ENCODE data around the gene TRHDE.

The TRHDE gene, protein sequence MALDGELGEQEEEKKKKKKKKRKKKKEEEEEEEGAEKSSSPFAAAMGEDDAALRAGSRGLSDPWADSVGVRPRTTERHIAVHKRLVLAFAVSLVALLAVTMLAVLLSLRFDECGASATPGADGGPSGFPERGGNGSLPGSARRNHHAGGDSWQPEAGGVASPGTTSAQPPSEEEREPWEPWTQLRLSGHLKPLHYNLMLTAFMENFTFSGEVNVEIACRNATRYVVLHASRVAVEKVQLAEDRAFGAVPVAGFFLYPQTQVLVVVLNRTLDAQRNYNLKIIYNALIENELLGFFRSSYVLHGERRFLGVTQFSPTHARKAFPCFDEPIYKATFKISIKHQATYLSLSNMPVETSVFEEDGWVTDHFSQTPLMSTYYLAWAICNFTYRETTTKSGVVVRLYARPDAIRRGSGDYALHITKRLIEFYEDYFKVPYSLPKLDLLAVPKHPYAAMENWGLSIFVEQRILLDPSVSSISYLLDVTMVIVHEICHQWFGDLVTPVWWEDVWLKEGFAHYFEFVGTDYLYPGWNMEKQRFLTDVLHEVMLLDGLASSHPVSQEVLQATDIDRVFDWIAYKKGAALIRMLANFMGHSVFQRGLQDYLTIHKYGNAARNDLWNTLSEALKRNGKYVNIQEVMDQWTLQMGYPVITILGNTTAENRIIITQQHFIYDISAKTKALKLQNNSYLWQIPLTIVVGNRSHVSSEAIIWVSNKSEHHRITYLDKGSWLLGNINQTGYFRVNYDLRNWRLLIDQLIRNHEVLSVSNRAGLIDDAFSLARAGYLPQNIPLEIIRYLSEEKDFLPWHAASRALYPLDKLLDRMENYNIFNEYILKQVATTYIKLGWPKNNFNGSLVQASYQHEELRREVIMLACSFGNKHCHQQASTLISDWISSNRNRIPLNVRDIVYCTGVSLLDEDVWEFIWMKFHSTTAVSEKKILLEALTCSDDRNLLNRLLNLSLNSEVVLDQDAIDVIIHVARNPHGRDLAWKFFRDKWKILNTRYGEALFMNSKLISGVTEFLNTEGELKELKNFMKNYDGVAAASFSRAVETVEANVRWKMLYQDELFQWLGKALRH

DNA sequence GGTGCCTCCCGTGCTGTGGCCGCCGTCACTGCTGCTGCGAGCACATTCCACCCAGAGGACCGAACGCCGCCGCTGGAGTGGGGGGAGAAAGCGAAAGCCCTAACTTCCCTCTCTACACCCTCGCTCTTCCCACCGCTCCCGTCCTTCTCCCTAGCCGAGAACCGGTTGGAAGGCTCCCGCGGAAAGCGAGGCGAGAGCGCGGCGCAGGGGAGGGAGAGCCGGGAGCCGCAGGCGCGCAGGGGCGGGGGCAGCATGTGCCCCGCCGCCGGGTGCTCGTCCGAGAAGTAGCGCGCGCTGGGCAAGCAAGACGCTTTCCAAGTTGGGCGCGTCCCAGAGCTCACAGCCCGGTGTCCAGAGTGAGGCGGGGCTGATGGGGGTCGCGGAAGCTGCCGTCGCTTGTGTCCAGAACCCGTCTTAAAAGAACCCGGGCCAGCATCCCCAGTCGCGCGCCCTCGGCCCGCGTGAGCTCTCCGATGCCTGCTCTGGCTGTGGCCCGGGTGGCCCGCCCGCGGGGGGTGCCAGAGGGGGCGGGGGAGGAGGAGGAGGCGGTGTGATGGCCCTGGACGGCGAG lies at the start of gene TRHDE:
TSS of gene TRHDE (plus strand) at position 280 of the 571 bp plus-strand sequence. CDS start at position 554, 274 bp downstream.
- DNase-seq, result no peak

DNA sequence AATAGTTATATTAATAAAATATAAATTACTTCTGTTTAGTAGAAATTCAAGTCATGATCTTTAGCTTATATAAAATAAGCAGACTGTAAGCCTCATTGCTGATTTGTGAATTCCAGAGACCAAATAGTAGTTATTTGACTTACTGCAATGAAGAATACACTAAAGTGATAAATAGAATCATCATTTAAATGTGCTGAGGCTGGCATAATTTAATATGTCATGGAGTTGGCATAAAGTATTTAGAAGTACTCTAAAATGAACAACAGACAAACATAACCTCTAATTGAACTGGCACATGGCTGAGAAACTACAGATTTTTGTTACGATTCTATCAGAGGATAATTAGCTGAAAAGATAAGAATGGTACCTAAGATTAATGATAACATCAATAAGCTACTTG lies 45.7 kb upstream of the TRHDE start:
- no peak for DNase-seq

DNA sequence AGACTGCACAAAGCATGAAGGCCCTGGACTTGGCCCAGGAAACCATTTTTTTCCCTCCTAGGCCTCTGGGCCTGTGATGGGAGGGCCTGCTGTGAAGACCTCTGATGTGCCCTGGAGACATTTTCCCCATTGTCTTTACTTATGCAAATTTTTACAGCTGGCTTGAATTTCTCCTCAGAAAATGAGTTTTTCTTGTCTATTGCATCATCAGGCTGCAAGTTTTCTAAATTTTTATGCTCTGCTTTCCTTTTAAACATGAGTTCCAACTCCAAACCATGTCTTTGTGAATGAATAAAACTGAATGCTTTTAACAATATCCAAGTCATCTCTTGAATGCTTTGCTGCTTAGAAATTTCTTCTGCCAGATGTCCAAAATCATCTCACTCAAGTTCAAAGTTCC lies 43.7 kb upstream of the TRHDE start:
- no peak for DNase-seq

DNA sequence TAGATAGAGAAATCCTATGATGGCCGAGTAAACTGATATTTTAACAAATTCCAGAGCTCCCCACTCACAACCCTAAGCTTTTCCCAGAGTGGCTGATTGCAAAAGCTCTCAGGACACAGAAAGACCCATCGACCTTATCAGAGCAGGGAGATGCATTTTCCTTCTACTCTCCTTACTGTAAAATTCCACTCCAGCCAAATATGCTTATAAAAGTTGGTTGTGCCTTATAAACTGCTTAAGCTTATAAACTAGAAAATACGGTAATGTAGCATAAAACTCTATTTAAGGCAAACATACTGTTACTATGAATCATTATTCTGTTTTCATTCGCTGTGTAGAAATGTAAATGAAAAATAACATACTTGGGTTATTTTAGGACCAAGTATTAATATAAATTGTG lies 41.6 kb upstream of the TRHDE start:
- DNase-seq, result no peak

DNA sequence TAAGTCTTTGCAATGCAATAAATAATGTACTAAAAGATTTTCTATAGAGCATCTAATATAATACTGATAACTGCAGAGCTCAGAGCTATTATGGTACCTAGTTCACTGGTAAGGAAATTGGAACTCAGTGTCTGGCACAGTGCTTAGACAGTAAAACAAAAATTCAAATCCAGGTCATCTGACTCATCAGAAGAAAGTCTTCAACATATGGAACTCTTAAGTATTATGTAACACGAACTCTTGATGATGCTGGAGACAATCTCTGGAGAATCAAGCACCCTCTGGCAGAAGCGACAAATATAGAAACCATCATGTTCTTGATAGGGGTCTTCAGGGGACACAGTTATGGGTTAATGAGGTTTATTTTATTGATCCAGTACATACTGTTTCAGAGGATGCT lies 37.3 kb upstream of the TRHDE start:
- no peak for DNase-seq

DNA sequence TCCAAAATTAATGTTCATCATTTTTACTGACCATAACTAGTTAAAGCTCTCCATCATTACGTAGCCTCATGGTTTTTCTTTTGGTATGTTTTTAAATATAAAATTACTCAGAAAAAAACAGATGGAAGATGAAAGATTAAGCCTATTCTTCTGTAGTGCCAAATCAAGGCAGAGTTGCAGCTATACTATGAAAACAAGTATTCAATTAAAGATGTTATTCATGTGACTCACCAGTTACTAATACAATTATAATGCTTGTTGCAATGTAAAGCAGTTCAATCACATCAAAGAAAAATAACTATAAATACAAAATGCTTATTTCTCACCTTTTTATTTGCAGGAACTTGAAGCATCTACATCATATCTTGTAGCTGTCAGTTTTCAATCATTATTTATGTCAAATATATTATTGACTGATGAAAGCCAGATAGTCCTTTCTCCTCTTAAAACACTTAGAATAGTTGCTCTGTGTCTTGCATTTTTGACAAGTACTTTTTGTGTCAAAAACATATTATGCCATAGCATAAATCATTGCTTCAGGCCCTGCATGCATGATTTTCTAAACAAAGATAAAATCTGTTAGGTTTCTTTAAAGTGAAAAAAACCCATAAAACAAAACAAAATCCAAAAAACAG lies 36.0 kb upstream of the TRHDE start:
- no peak for DNase-seq

DNA sequence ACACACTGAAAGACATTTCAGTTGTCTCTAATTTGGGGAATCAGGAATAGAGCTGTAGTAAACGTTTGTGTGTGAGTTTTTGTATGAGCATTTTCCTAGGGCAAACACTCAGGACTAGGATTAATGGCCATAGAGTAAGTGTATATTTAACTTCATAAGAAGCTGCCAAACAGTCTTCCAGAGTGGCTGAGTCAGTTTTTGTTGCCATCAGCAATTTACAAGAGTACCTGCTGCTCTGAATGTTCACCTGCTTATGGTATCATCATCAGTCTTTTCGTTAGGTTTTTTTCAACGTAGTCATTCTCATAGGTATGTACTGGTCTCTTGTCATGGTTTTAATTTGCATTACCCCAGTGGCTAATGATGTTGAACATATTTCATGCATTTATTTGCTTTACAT lies 30.6 kb upstream of the TRHDE start:
- DNase-seq, result no peak

DNA sequence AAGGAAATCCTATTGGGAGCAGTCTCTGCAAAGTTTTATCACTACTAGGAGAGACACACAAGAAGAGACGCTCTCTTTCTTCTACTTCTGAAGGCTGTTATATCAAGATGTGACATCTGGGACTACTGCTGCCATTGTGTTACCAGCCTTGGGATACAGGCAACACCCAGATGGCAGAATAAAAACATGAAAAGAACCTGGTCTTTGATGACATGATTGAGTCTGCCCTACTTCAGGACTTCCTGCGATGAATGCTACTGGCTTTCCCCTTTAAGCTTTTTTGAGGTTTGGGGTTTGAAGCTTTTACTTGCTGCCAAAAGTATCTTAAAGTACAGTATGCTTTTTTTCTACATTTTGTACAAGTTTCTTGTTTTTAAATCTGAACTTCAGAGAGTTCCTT lies 29.2 kb upstream of the TRHDE start:
- DNase-seq, result no peak

DNA sequence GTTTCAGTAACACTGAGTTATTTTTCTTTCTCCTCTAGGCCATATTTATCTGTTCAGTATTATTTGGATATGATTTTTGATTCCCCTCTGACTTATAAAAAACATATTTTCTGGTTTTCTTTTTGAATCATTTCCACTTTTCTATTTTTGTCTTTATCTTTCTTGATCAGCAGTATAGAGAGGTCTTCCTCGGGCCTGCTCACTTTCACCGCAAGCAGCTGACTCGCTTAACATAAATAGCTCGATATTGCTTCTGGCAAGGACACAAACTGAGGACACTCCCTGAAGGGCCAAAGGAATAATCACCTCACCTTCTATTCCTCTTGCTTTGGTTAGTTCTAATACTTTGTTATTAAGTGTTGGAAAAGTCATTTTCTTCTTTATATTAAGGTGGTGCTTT lies 25.8 kb upstream of the TRHDE start:
- DNase-seq, result no peak

DNA sequence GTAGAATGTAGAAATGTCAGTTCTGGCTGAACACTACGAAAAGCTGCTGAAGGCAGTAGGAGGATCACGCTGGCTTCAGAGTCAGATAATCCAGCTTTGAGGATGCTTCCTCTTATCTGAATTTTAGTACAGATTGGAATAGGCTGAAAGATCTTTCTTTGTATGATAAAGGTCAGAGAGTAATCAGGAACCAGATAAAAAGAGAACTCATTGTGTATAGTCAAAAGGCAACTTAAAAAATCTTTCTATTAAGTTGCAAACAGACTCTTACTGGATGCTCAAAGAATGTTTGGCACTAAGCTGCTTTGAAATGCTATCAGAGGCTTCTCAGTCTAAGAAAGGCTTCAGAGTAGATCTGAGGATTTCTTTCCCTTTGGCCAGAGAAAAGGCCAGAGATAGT lies 21.8 kb upstream of the TRHDE start:
- no peak for DNase-seq

DNA sequence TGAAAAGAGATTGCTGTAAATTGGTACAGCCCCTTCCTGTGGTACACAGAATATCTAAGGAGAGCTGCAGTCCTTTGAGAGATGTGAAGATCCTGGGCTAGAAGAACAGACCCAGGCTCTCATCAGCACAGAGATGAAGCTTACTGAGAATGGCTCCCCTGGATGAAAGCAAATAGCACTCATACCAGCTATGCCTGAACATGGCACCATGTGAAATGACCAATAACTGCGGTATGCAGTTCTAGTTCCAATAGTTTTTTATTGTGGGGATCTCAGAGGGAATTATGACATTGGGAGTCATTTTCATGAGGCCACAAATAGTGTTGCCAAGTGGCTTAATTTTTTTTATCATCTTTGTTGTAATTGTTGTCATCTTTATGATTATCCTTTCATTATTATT lies 15.4 kb upstream of the TRHDE start:
- no peak for DNase-seq

DNA sequence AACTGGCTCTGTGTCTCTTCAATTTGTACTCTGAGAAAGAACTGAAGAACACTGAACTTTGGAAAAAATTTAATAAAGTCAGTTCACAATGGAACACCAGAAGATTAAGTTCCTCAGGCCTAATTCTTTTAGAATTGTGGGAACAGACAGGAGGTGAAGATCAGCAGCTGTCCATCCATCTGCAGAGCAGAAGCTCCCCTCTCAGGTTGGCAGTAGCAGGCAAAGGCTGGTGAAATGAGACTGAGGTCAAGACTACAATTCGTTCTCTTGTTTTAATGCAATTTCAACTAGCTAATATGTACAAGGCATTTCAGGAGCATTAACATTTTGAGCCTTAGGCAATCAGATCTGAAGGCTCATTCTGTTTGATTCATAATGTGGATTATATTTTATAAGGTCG lies 10.3 kb upstream of the TRHDE start:
- DNase-seq, result no peak

DNA sequence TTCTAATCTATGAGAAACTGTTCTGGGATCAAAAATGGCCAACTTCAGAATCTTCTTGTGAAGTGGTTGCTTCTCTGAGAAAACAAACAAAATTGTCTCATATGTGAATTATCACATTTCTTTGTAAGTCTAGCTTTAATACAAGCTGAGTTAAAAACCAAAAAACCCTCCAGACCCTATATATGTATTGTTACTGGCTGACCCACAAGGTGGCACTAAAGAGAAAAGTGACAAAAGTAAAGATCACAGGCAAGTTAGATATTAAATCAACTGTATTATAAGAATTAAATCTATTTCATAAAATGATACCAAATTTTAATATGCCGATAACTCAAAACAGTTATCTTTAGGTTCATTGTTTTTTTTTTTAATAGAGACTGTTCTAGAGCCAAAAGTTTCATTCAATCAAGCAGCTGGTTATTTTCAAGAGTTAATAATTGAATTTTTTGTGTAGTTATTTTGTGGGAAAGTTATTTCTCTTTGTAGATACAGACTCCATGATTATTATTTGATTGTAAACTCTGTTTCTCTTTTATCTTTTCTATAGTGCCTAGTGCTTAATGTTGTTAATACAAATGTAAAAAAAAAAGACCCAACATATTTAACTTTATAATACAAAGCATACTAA lies 7.5 kb upstream of the TRHDE start:
- peak; percentile 16 to 55 for DNase-seq

DNA sequence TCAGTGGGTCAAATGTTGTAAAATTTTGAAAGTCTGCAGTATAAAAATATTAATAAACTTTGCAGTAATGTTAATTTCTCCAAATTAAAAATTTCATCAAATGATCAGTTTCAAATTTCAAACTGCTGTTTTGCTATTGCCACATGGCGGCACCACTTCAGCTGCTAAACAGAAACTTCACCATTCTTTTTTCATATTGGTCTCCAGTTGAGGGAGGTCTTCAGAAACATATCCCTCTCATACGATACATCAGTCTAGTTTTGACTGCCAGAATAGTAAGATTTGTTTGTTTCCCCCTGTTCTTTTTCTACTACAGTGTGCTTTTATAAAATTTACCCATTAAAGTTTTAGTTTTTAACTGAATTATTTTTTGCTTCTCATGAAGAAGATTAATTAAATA lies 4.2 kb upstream of the TRHDE start:
- DNase-seq, result peak in 1 of 2 experiments; percentile 14

DNA sequence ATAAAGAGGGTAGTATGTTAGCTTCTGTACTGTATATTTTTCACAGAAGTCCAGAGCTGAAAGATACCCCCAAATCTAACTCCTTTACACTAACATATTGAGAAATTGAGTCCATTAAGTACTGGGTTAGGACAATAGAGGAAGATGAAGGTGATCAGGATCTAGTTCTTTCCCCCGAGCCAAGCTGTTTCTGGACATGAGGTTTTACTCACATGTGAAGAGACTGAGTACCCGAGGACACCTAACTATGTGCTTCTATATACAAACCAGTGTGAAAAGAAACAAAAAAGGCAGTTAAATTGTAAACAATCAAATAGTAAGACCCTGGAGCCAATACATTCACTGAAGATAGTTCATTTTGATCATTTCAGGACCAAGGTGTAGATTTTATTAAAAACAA lies 3.8 kb upstream of the TRHDE start:
- DNase-seq, result no peak

DNA sequence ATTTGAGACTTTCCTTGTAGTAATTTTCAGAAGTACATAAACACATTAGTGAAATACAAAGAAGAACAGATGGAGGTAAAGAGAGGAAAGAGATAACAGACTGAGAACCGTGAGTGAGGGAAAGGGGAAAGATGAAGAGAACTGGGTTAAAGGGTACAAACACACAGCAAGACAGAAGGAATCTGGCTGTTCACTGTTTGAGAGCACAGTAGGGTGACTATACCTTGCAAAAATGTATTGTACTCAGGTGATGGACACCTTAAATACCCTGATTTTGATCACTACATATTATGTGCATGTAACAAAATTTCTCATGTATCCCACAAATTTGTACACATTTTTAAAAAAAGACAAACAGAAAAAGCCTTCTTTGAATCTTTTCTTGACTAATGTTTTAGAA lies 2.7 kb upstream of the TRHDE start:
- DNase-seq, result no peak

DNA sequence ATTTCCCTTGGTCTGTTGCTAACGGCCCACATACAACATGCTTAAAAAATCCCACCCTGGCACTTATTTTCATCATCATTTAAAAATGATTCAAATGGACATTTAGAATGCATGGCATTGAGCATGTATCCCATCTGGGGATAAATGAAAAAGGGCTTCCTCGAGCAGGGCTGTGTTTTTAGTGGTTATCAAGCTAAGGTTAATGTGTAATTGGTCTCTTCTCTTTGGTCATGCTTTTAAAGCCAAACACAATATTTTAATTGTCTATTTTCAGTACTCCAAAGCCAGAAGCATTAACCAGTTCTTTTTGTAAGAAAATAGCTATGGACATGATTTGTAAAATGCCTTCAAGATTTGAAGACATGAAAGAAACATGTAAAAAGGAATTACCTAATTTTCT lies 1.9 kb upstream of the TRHDE start:
- no peak for DNase-seq

DNA sequence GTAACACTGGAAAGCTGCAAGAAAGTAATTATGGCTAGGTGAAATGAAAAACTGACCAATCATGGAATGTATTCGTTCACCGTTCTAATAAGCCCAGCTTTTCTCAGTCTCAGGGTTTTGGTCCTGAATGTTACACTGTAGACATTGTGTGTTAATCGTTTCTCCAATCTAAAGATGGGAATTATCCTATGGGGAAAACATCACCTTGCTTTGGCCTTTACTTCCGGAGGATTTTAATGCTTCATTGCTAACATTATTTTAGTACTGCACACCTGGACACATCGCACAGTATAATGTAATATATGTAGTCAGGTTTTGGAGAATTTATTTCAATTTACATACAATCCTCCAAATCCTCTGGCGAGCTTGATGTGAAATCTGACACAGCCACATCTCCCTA lies 1.2 kb upstream of the TRHDE start:
- no peak for DNase-seq

DNA sequence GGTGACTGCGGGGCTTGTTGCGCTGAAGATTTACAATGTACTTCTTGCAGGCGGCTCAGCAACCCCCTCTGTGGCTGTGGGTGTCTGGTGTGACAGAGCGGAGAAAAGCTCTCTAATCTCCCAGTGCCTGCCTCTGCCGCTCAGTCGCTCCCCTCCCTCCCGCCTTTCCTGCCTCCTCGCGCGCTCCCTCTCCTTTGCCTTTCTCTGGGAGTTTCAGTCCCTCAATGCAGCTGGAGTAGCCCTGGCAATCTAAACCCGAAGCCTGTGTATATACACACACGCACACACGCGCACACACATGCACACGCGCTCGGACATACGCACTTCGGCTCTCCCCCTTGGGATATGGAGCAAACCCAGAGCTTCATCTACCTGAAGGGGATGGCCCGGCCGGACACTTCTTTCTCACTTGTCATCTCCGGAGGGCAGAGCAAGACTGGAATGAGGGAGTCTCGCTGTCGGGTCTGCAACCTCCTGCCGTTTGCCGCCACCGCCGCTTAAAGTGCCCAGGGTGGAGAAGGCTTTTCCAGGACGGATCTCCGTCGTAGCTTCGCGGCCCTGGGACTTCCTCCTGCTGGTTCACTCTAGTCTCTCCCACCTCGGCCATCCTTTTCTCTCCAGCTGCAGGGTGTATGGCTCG lies 599 bp upstream of the TRHDE start:
- peak; percentile 14 to 34 for DNase-seq

DNA sequence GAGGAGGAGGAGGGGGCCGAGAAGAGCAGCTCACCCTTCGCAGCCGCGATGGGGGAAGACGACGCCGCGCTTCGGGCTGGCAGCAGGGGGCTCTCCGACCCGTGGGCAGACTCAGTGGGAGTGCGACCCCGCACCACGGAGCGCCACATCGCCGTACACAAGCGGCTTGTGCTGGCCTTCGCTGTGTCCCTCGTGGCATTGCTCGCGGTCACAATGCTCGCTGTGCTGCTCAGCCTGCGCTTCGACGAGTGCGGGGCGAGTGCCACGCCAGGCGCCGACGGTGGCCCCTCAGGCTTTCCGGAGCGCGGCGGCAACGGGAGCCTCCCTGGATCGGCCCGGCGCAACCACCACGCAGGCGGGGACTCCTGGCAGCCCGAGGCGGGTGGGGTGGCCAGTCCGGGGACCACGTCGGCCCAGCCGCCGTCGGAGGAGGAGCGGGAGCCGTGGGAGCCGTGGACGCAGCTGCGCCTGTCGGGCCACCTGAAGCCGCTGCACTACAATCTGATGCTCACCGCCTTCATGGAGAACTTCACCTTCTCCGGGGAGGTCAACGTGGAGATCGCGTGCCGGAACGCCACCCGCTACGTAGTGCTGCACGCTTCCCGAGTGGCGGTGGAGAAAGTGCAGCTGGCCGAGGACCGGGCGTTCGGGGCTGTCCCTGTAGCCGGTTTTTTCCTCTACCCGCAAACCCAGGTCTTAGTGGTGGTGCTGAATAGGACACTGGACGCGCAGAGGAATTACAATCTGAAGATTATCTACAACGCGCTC lies 745 bp downstream of the TRHDE start:
- DNase-seq, result no peak

DNA sequence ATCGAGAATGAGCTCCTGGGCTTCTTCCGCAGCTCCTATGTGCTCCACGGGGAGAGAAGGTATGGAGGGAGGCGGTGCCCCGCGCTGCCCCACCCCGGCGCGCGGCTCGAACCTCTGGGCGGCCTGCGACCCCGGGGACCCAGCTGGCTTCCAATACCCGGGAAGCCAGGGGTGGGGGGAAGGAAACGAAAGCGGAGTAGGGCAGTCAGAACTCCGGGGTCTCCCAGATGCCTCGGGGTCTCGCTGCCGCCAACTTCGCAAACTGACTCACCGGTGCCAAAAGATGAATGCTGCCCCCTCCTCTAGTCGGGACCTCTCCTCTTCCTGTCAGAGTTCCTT lies 1.3 kb downstream of the TRHDE start:
- no peak for DNase-seq

All from Kasumi-1 (cell line).